Testis (tissue), 3 donors: ENCODE measurements around the gene STK24. TPM values are rescaled to one million over a fixed set of nuclear protein-coding genes. Genes with fewer than 3 reads are reported as not detected.
A peak's percentile ranks its signal among the peaks of the same experiment; 100 is the strongest.

Experiments used
- DNase-seq: peaks from one replicate; pipeline ENCODE4 v3.0.0-alpha.2; 2019
- H3K27ac ChIP-seq, 2 donors: fragments of 200-600 bp; sonication (generic); one replicate each; pipeline ENCODE4 v1.5.1; 2019
- H3K27me3 ChIP-seq: fragments of 200-600 bp; sonication (generic); one replicate; pipeline ENCODE4 v1.5.1; 2019
- H3K36me3 ChIP-seq: fragments of 200-600 bp; sonication (generic); one replicate; pipeline ENCODE4 v1.5.1; 2017; ENCODE audit warnings: low read depth; ENCODE audit errors: missing control alignments
- H3K4me1 ChIP-seq: fragments of 200-600 bp; sonication (generic); one replicate; pipeline ENCODE4 v1.5.1; 2019
- H3K4me3 ChIP-seq, 2 donors: fragments of 200-600 bp; sonication (generic); one replicate each; pipeline ENCODE4 v1.5.1; 2017 to 2019
- H3K9me3 ChIP-seq: fragments of 200-600 bp; sonication (generic); one replicate; pipeline ENCODE4 v1.5.1; 2017
- POLR2A ChIP-seq: fragments of 450-650 bp; IDR thresholded peaks from one replicate; pipeline ENCODE4 v1.6.1; 2017; ENCODE audit warnings: antibody characterized with exemption, mild to moderate bottlenecking, moderate library complexity
- WGBS, 2 donors: methylation state at CpG; one replicate each; pipeline ENCODE4 v1.1.5; 2018; 5-methylcytosine and 5-hydroxymethylcytosine counted together
- intact Hi-C: fragments of 100-400 bp; cut with DNase I; formaldehyde crosslinking; loops from one replicate; pipeline ENCODE4 v1.15.1; 2023; ENCODE audit warnings: low total_unique reads
- polyA plus RNA-seq: library from polyadenylated mRNA; stranded (reverse); fragments of 350-450 nt; fragmentation: Illumina TruSeq; extraction: RNeasy Lipid Tissue Mini Kit (QIAGEN cat#74804); gene quantifications from one replicate; pipeline ENCODE4 v1.2.3, GENCODE V29; 2014; ENCODE audit warnings: low read depth, low replicate concordance; ENCODE audit not compliant: insufficient read depth
- total RNA-seq, 2 donors: library from RNA; depleted of rRNA; stranded (reverse); fragments of >200 nt; gene quantifications; one replicate each; pipeline ENCODE4 v1.2.3, GENCODE V29; 2016
- TF ChIP-seq, protein P1 (sequence below), 3 experiments: fragments of 450-650 bp in 2 of 3; fragments of 200-600 bp in 1 of 3; sonication (generic) in 1 of 3; IDR thresholded peaks; one replicate each; pipeline ENCODE4 v1.5.1; 2016 to 2019; ENCODE audit warnings: antibody characterized with exemption in 3 of 3, mild to moderate bottlenecking in 2 of 3, moderate library complexity in 1 of 3

STK24 gene
- total and polyA plus RNA-seq, 3 donors from 2014 or later = 97.4 to 172 (median 151) TPM

DNA sequence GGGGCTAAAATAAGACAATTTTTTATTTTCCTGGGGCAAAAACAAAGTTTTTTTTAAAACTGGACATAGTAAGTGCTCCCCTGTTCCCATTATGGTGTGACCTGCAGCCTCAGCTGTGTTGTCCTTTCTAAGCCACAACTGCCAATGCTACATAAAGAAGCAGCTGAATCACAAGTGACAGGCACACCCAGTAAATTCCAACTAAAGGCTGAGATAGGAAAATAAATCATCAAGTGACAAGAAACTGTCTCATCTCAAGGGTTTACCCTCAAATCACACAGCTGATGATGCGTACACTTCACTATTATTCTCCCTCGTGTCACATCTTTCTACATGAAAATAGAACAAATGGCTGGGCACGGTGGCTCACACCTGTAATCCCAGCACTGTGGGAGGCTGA is 28.7 kb downstream of the STK24 start:
- no peak for TF ChIP-seq POLR2A
- TF ChIP-seq, protein P1, sequence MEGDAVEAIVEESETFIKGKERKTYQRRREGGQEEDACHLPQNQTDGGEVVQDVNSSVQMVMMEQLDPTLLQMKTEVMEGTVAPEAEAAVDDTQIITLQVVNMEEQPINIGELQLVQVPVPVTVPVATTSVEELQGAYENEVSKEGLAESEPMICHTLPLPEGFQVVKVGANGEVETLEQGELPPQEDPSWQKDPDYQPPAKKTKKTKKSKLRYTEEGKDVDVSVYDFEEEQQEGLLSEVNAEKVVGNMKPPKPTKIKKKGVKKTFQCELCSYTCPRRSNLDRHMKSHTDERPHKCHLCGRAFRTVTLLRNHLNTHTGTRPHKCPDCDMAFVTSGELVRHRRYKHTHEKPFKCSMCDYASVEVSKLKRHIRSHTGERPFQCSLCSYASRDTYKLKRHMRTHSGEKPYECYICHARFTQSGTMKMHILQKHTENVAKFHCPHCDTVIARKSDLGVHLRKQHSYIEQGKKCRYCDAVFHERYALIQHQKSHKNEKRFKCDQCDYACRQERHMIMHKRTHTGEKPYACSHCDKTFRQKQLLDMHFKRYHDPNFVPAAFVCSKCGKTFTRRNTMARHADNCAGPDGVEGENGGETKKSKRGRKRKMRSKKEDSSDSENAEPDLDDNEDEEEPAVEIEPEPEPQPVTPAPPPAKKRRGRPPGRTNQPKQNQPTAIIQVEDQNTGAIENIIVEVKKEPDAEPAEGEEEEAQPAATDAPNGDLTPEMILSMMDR (IDR thresholded peaks at IDR 0.05) = no peak
- 92 to 93% methylated on average over 3 of the region's 3 CpGs for WGBS, 2 donors
- Histone ChIP-seq H3K36me3 (no peaks in the 10 kb centered on the region), H3K9me3 (no peaks in the 10 kb centered on the region), H3K27ac (no peak overlapping the region), H3K4me1 (peaks cover 15% of the 10 kb centered on the region), H3K27me3 (no peaks in the 10 kb centered on the region), H3K4me3 (no peak overlapping the region)
- intact Hi-C loops = no loop called here
- no peak for DNase-seq

DNA sequence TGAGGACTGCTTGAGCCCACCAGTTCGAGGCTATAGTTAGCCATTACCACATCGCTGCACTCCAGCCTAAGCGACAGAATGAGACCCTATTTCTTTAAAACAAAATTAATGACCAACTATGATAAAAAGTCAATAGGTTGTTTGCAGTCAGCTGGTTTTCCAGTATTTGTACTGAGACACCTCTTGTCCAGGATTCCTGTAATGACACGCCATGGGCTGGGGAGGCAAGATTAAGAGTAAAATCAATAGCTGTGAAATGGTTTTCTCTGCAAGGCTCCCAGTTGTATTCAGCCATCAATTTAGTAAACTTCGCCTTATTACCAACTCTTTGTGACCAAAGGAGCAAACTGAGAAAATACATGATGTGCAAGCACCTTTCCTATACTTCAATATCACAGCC is 29.5 kb downstream of the STK24 start:
- Histone ChIP-seq H3K27me3 (no peaks in the 10 kb centered on the region), H3K4me1 (peaks cover 20% of the 10 kb centered on the region), H3K27ac (no peak overlapping the region), H3K9me3 (no peaks in the 10 kb centered on the region), H3K4me3 (no peak overlapping the region), H3K36me3 (no peaks in the 10 kb centered on the region)
- intact Hi-C loops = no loop called here
- DNase-seq = no peak
- 93 to 95% methylated on average over 5 of the region's 5 CpGs for WGBS, 2 donors
- no peak for TF ChIP-seq POLR2A
- TF ChIP-seq, protein P1 (IDR thresholded peaks at IDR 0.05) = no peak

DNA sequence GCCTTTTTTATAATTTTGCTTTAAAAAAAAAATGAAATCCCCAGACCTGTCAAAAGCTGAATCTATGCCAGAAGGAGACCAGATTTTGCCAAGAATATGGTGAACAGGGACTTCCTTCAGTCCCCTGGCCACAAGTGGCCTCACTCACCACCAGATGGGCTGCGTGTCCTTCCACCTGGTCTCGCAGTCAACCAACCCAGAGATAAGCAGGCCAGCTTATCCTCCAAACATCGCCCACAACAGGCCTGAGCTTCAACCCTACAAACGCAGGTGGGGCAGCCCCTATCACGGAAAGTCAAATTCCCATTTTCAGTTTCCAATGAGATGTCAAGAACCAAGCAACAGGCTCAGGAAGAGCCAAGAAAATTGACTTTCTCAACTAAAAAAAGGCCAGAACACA is 30.5 kb downstream of the STK24 start:
- DNase-seq = no peak
- Histone ChIP-seq H3K36me3 (no peaks in the 10 kb centered on the region), H3K27me3 (no peaks in the 10 kb centered on the region), H3K4me3 (no peak overlapping the region), H3K27ac (no peak overlapping the region), H3K9me3 (no peaks in the 10 kb centered on the region), H3K4me1 (peaks cover 31% of the 10 kb centered on the region)
- intact Hi-C loops = no loop called here
- TF ChIP-seq, protein P1 (IDR thresholded peaks at IDR 0.05) = no peak
- TF ChIP-seq POLR2A = no peak
- 70 to 73% methylated on average over 4 to 5 of the region's 5 CpGs for WGBS, 2 donors

DNA sequence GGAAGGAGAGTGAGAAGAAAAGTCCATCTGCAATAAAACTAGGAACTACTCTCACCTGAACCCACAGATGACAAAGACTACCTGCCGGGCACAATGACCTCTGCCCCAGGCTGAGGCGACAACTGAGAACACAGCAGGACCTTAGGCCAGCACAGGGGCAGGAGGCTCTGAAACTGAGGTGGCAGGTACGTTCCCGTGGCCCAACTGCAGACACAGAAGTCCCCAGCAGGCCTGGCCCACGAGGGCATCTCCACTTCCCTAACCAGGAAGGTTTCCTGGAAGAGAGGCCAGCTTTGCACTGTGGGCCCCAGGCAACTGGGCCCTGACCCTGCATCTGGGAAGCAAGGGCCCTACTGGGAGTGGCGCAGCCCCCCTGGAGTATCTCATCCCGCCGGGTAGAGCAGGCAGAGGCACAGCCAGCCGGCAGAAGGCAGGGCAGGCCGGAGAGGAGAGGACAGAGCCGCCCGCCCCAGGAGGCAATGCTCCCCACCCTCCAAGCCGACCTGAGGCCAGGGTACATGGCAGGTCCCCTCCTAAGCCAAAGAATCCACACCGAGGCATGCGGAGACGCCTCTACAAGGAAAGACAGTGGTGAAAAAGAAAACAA is 32.7 kb downstream of the STK24 start:
- Histone ChIP-seq H3K36me3 (no peaks in the 10 kb centered on the region), H3K27me3 (no peaks in the 10 kb centered on the region), H3K4me1 (peaks cover 38% of the 10 kb centered on the region), H3K4me3 (no peak overlapping the region), H3K27ac (peak overlapping the region in 1 of 2 donors; percentile 43), H3K9me3 (no peaks in the 10 kb centered on the region)
- DNase-seq = no peak
- TF ChIP-seq POLR2A = no peak
- TF ChIP-seq, protein P1 (IDR thresholded peaks at IDR 0.05) = no peak
- intact Hi-C loops = no loop called here
- WGBS, 2 donors = 51 to 56% methylated on average over 13 to 15 of the region's 16 CpGs
